IMR-90 (cell line): ENCODE measurements around the gene SEC14L1. TPM values are rescaled to one million over a fixed set of nuclear protein-coding genes. Genes with fewer than 3 reads are reported as not detected.

Experiments used
- ATAC-seq: fragments of 200-7000 bp; cut with Tn5 transposase; 2 replicates; pipeline ENCODE4 v1.9.1; 2020; ENCODE audit warnings: low read depth, mild to moderate bottlenecking, moderate library complexity
- BruUV-seq: library from RNA; stranded (reverse); fragments of 400-500 nt; replicated peaks from 2 replicates; lab custom pipeline; 2021; lab: Mats Ljungman, UMichigan
- CTCF ChIA-PET: fragments of 300-600 bp; formaldehyde crosslinking; extraction: SDS; loops from one replicate; lab custom pipeline; 2021; ENCODE audit warnings: antibody characterized with exemption; lab: Yijun Ruan, JAX
- POLR2A ChIA-PET: fragments of 300-600 bp; sonication (Branson Sonifier 250); formaldehyde crosslinking; loops from one replicate; lab custom pipeline; 2022; ENCODE audit warnings: antibody characterized with exemption; ENCODE audit not compliant: unreplicated experiment; lab: Charles Lee
- DNase-seq: peaks from one replicate; pipeline ENCODE4 v3.0.0; 2013
- H2AFZ ChIP-seq: replicated peaks from 2 replicates; pipeline ENCODE3; 2013; ENCODE audit warnings: low read length, mild to moderate bottlenecking; ENCODE audit not compliant: poor library complexity
- H2AK5ac ChIP-seq: 2 replicates; pipeline ENCODE4 v1.6.1; 2013; ENCODE audit warnings: low read depth, low read length, inconsistent platforms
- H2AK9ac ChIP-seq: replicated peaks from 2 replicates; pipeline ENCODE3; 2013; ENCODE audit warnings: mild to moderate bottlenecking, low read depth, low read length, moderate library complexity; ENCODE audit not compliant: poor library complexity
- H2BK120ac ChIP-seq: 2 replicates; pipeline ENCODE4 v1.6.1; 2013; ENCODE audit warnings: low read depth, low read length, inconsistent platforms
- H2BK15ac ChIP-seq: 3 replicates; pipeline ENCODE4 v1.6.1; 2013; ENCODE audit warnings: low read depth, low read length, inconsistent platforms
- H2BK20ac ChIP-seq: 2 replicates; pipeline ENCODE4 v1.6.1; 2013; ENCODE audit warnings: low read depth, mild to moderate bottlenecking, inconsistent platforms, low read length, moderate library complexity
- H2BK5ac ChIP-seq: 2 replicates; pipeline ENCODE4 v1.6.1; 2013; ENCODE audit warnings: mild to moderate bottlenecking, low read depth, low read length, inconsistent platforms; ENCODE audit not compliant: poor library complexity, severe bottlenecking
- H3K14ac ChIP-seq: replicated peaks from 2 replicates; pipeline ENCODE4 v1.6.1; 2013; ENCODE audit warnings: low read depth, low read length, inconsistent platforms
- H3K18ac ChIP-seq: 2 replicates; pipeline ENCODE4 v1.6.1; 2013; ENCODE audit warnings: low read depth, low read length, control low read depth
- H3K23ac ChIP-seq: 2 replicates; pipeline ENCODE4 v1.6.1; 2013; ENCODE audit warnings: low read depth, low read length, inconsistent platforms
- H3K27ac ChIP-seq: 2 replicates; pipeline ENCODE4 v1.5.1; 2013; ENCODE audit warnings: mild to moderate bottlenecking, control low read depth, low read length; ENCODE audit not compliant: insufficient read depth
- H3K27me3 ChIP-seq: 2 replicates; pipeline ENCODE4 v1.6.1; 2013; ENCODE audit warnings: low read length; ENCODE audit not compliant: control insufficient read depth, insufficient read depth
- H3K36me3 ChIP-seq: 2 replicates; pipeline ENCODE4 v1.6.1; 2013; ENCODE audit warnings: low read length, mixed read lengths; ENCODE audit not compliant: control insufficient read depth, insufficient read depth
- H3K4ac ChIP-seq: 2 replicates; pipeline ENCODE4 v1.6.1; 2013; ENCODE audit warnings: low read depth, low read length, inconsistent platforms
- H3K4me1 ChIP-seq: 2 replicates; pipeline ENCODE4 v1.6.1; 2013; ENCODE audit warnings: low read length, mixed read lengths; ENCODE audit not compliant: control insufficient read depth, insufficient read depth
- H3K4me2 ChIP-seq: 2 replicates; pipeline ENCODE4 v1.6.1; 2013; ENCODE audit warnings: low read depth, mild to moderate bottlenecking, control low read depth, low read length, moderate library complexity
- H3K4me3 ChIP-seq: 2 replicates; pipeline ENCODE4 v1.5.1; 2013; ENCODE audit warnings: low read depth, mild to moderate bottlenecking, control low read depth, low read length, moderate library complexity; ENCODE audit not compliant: insufficient read depth
- H3K56ac ChIP-seq: 2 replicates; pipeline ENCODE4 v1.6.1; 2013; ENCODE audit warnings: low read length, inconsistent platforms; ENCODE audit not compliant: insufficient read depth; ENCODE audit errors: extremely low read depth
- H3K79me1 ChIP-seq, 2 experiments: 2 replicates each; pipeline ENCODE4 v1.6.1; 2013; ENCODE audit warnings: low read length in 2 of 2, inconsistent platforms in 1 of 2, low read depth in 1 of 2
- H3K9ac ChIP-seq: 2 replicates; pipeline ENCODE4 v1.6.1; 2013; ENCODE audit warnings: low read depth, low read length, control low read depth
- H3K9me1 ChIP-seq: 2 replicates; pipeline ENCODE4 v1.6.1; 2013; ENCODE audit warnings: low read length, inconsistent platforms; ENCODE audit not compliant: insufficient read depth
- H3K9me3 ChIP-seq: 2 replicates; pipeline ENCODE4 v1.6.1; 2013; ENCODE audit warnings: low read length; ENCODE audit not compliant: control insufficient read depth, insufficient read depth
- H4K20me1 ChIP-seq: 2 replicates; pipeline ENCODE4 v1.6.1; 2013; ENCODE audit warnings: low read length, inconsistent platforms; ENCODE audit not compliant: insufficient read depth
- H4K5ac ChIP-seq: 2 replicates; pipeline ENCODE4 v1.6.1; 2013; ENCODE audit warnings: mild to moderate bottlenecking, low read depth, low read length, control low read depth
- H4K8ac ChIP-seq, 2 experiments: 2 replicates each; pipeline ENCODE4 v1.6.1; 2013; ENCODE audit warnings: low read depth in 2 of 2, low read length in 2 of 2, control low read depth in 1 of 2, inconsistent platforms in 1 of 2
- H4K91ac ChIP-seq: 2 replicates; pipeline ENCODE4 v1.6.1; 2013; ENCODE audit warnings: low read depth, low read length, inconsistent platforms; ENCODE audit not compliant: insufficient read depth
- CEBPB ChIP-seq: IDR thresholded peaks from 2 replicates; pipeline ENCODE4 v1.6.1; 2012; ENCODE audit warnings: low read depth, low read length, improper control_type of control experiment
- FOS ChIP-seq: fragments of 150-350 bp; IDR thresholded peaks from 2 replicates; pipeline ENCODE4 v1.6.1; 2016; ENCODE audit warnings: low read depth, low read length
- MAFK ChIP-seq: IDR thresholded peaks from 2 replicates; pipeline ENCODE4 v1.6.1; 2012; ENCODE audit warnings: low read depth, low read length, improper control_type of control experiment
- MAZ ChIP-seq: IDR thresholded peaks from 2 replicates; pipeline ENCODE4 v1.6.1; 2012; ENCODE audit warnings: low read depth, mild to moderate bottlenecking, low read length, improper control_type of control experiment, moderate library complexity, borderline replicate concordance
- NFE2L2 ChIP-seq: fragments of 150-350 bp; IDR thresholded peaks from 2 replicates; pipeline ENCODE4 v1.6.1; 2016; ENCODE audit warnings: low read depth, mild to moderate bottlenecking, low read length
- POLR2A ChIP-seq: IDR thresholded peaks from 2 replicates; pipeline ENCODE4 v1.6.1; 2012; ENCODE audit warnings: mild to moderate bottlenecking, low read depth, low read length
- RAD21 ChIP-seq: IDR thresholded peaks from 2 replicates; pipeline ENCODE4 v1.6.1; 2012; ENCODE audit warnings: low read length, improper control_type of control experiment
- USF2 ChIP-seq: fragments of 150-350 bp; IDR thresholded peaks from 2 replicates; pipeline ENCODE4 v1.6.1; 2017; ENCODE audit warnings: mild to moderate bottlenecking, antibody characterized with exemption, low read length, low read depth
- WGBS, 2 experiments: methylation state at CpG; one replicate each; pipeline versions ENCODE4 v1.1.5 to v1.1.7; 2013; ENCODE audit warnings: missing lambda C conversion rate in 2 of 2; ENCODE audit not compliant: insufficient read length in 1 of 2; ENCODE audit errors: extremely low coverage in 2 of 2; 5-methylcytosine and 5-hydroxymethylcytosine counted together
- dilution Hi-C: fragments of 300-500 bp; cut with HindIII; formaldehyde crosslinking; loops from one replicate; pipeline ENCODE4 v1.14.3; 2018; ENCODE audit warnings: low sequenced_read_pairs; ENCODE audit not compliant: unreplicated experiment
- in situ Hi-C: fragments of 300-500 bp; cut with MboI; formaldehyde crosslinking; loops from 3 replicates; pipeline ENCODE4 v1.14.3; 2019; ENCODE audit warnings: low sequenced_read_pairs, inconsistent platforms, mixed read lengths
- intact Hi-C: fragments of 100-400 bp; cut with micrococcal nuclease; formaldehyde crosslinking; loops from 2 replicates; pipeline ENCODE4 v1.10.0; 2022
- polyA plus RNA-seq, 3 experiments: library from polyadenylated mRNA; depleted of rRNA; stranded (reverse); fragments of >200 nt; gene quantifications; 2 replicates each; pipeline ENCODE4 v1.2.3, GENCODE V29; 2012; ENCODE audit warnings: low replicate concordance in 1 of 3
- total RNA-seq: library from RNA; depleted of rRNA; stranded (reverse); fragments of >200 nt; gene quantifications from 2 replicates; pipeline ENCODE4 v1.2.3, GENCODE V29; 2012

SEC14L1 gene
- total and polyA plus RNA-seq, 2 of the 4 experiments (the other 2 are of a cell fraction) = 24.9 to 35.8 TPM

GRCh38 chr17:77203436-77203835 is 62.7 kb downstream of the SEC14L1 start:
- no peak for TF ChIP-seq MAFK
- TF ChIP-seq RAD21 = no peak
- TF ChIP-seq MAZ = no peak
- no peak for TF ChIP-seq NFE2L2
- TF ChIP-seq USF2 = no peak
- TF ChIP-seq FOS = no peak
- TF ChIP-seq POLR2A = no peak
- no peak for TF ChIP-seq CEBPB
- no peak overlapping the region for H2BK20ac ChIP-seq
- ATAC-seq (no peak), DNase-seq (no peak)
- dilution Hi-C loops = no loop called here
- no peak overlapping the region for H3K18ac ChIP-seq
- H3K23ac ChIP-seq = no peak overlapping the region
- H4K8ac ChIP-seq = no peak overlapping the region
- no peaks in the 10 kb centered on the region for H3K9me3 ChIP-seq
- peaks cover 11 to 17% of the 10 kb centered on the region in 2 experiments; a peak in 3 of 4 replicates for H3K79me1 ChIP-seq
- no peak overlapping the region for H3K4me2 ChIP-seq
- H2AK5ac ChIP-seq = no peak overlapping the region
- BruUV-seq = no TSS peak
- H3K56ac ChIP-seq = no peak overlapping the region
- POLR2A ChIA-PET = interaction anchor here (0.7 kb wide), 1 partner anchor 32 kb away, joined by 7 read pairs; no protein-coding TSS in a partner anchor
- CTCF ChIA-PET = interaction anchor here (0.6 kb wide), 1 partner anchor 135 kb away, joined by 5 read pairs; no protein-coding TSS in a partner anchor
- H3K9ac ChIP-seq = no peak overlapping the region
- intact Hi-C loops = no loop called here
- 83% methylated on average over 6 of the region's 12 CpGs; no CpG with 5 or more reads in 1 of the 2 experiments for WGBS, 2 experiments
- H3K4me1 ChIP-seq = no peaks in the 10 kb centered on the region; the same call in 1 of the 2 replicates
- no peak overlapping the region for H4K5ac ChIP-seq
- no peak overlapping the region for H3K27ac ChIP-seq
- no peak overlapping the region for H2AK9ac ChIP-seq
- no peak overlapping the region for H2AFZ ChIP-seq
- H3K14ac ChIP-seq = no peak overlapping the region
- peaks cover 53% of the 10 kb centered on the region for H3K36me3 ChIP-seq
- in situ Hi-C loops = no loop called here
- no peaks in the 10 kb centered on the region for H3K27me3 ChIP-seq
- H4K20me1 ChIP-seq = no peaks in the 10 kb centered on the region
- no peak overlapping the region for H2BK15ac ChIP-seq
- H2BK120ac ChIP-seq = no peak overlapping the region
- no peak overlapping the region for H3K4ac ChIP-seq
- no peak overlapping the region for H4K91ac ChIP-seq
- H3K9me1 ChIP-seq = peaks cover 10% of the 10 kb centered on the region
- no peak overlapping the region for H2BK5ac ChIP-seq
- H3K4me3 ChIP-seq = no peak overlapping the region
